Sigmoid colon (tissue), 4 donors: Measurements from ENCODE around the gene CACNG6.

ENCODE experiments used
- EP300 ChIP-seq, 4 donors: sonication (generic); formaldehyde crosslinking; IDR thresholded peaks; one replicate each; pipeline ENCODE4 v1.6.1; 2017; ENCODE audit warnings: antibody characterized with exemption in 4 of 4
- POLR2A ChIP-seq, 2 donors: fragments of 450-650 bp; IDR thresholded peaks; one replicate each; pipeline ENCODE4 v1.6.1; 2016; ENCODE audit warnings: antibody characterized with exemption in 2 of 2, mild to moderate bottlenecking in 2 of 2, moderate library complexity in 2 of 2
- TF ChIP-seq, protein P1 (sequence below), 4 experiments: fragments of 450-650 bp in 3 of 4; fragments of 200-600 bp in 1 of 4; IDR thresholded peaks; one replicate each; pipeline ENCODE4 v1.5.1; 2016 to 2019; ENCODE audit warnings: antibody characterized with exemption in 4 of 4, mild to moderate bottlenecking in 3 of 4, moderate library complexity in 2 of 4

DNA sequence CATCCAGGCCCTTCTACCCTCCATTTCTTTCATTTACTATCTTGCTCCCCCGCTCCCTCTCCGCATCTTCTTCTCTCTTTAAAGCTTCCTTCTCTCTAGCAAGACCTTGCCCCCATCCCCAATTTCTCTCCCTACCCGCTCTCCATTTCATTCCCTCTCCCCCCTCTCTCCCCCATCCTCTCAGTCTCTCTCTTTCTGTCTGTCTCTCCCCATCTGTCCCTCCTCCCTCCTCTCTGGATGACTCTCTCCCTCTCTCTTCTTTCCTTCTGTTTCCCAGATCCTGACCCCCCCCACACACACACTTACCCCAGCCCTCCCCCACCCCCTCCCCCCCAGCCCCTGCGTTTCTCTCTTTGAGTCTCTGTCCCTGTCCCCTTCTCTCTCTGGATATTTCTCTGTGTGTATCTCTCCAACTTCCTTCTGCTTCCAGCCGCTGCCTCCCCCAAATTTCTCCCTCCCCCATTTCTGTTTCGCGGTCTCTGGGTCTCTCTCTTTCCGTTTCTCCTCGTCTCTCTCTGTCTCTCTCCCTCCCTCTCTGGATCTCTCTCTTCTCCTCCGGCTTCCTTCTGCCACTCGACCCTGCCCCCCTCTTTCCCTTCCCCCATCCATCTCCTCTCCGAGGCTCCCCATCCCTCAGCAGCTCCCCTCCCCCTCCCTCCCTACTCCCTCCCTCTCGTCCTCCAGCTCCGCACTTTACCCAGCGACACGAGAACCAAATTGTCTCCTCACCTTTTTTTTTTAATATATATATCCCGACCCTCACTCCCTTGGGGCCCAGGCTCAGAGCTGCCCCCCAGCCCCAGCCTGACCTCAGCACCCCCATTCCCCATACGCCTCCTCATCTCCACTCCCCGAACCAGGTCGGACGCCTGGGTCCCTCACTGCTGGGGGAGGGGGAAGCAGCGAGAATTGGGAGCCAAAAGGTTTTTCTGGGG, 32.3 kb upstream of the CACNG6 start:
- TF ChIP-seq, protein P1, sequence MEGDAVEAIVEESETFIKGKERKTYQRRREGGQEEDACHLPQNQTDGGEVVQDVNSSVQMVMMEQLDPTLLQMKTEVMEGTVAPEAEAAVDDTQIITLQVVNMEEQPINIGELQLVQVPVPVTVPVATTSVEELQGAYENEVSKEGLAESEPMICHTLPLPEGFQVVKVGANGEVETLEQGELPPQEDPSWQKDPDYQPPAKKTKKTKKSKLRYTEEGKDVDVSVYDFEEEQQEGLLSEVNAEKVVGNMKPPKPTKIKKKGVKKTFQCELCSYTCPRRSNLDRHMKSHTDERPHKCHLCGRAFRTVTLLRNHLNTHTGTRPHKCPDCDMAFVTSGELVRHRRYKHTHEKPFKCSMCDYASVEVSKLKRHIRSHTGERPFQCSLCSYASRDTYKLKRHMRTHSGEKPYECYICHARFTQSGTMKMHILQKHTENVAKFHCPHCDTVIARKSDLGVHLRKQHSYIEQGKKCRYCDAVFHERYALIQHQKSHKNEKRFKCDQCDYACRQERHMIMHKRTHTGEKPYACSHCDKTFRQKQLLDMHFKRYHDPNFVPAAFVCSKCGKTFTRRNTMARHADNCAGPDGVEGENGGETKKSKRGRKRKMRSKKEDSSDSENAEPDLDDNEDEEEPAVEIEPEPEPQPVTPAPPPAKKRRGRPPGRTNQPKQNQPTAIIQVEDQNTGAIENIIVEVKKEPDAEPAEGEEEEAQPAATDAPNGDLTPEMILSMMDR (IDR thresholded peaks at IDR 0.05): no peak
- no peak for TF ChIP-seq EP300 (IDR thresholded peaks at IDR 0.05)
- TF ChIP-seq POLR2A (IDR thresholded peaks at IDR 0.05): no peak
